Hippocampal formation (tissue), 2 donors: Measurements from ENCODE around the gene PROKR2.

ENCODE experiments used
- DNase-seq, 2 donors: peaks; one replicate each; lab custom pipeline; 2025; lab: John Stamatoyannopoulos, UW

The PROKR2 gene

DNA sequence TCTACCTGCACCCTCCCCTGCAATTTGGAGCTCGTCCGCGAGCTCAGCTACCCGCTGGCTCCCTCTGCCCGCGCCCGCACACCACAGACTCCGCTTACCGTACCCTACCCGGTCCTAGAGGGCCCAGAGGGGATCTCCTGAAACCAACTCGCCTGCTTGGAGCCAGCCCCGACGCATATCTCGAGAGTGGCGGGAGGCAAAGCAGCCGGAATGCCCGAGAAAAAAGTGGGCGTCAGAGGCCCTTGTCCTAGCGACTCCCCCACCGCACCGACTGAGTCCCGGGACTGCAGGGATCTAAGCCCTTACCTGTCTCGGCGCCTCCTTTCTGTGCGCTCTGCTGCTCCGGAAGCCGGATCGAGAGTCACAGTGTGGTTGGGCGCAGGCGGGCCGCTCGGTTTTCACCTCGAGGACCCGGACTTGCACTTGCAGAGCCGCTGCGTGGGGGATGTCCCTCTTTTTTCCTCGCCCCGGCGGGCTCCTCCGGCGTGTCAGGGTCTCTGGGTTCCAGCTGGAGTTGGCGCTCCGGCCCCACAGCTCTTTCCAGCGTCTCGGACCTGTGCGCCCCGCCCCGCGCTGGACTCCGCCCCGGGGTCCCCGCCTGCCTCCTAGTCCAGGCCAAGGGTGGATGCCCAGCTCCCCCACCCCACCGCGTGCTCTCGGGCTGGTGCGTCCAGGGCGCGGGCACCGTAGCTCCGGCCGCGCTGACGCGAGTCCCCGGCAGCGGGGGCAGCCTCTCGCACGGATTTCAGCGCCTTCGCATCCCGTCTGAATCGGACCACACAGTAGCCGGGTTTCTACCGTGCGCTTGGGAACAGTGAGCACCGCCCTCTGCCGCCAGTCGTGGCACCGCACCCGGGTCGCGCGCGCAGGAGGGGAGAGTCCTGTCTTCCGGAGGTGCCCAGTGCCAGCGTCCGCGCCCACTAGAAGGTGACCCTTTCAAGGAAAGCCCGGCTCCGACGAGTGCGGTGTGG lies at the start of gene PROKR2:
Gene PROKR2, minus strand, starts transcription at position 767 of the 971 bp plus-strand sequence. CDS start 2,585 bp downstream, outside the sequence.
- DNase-seq, result no peak

DNA sequence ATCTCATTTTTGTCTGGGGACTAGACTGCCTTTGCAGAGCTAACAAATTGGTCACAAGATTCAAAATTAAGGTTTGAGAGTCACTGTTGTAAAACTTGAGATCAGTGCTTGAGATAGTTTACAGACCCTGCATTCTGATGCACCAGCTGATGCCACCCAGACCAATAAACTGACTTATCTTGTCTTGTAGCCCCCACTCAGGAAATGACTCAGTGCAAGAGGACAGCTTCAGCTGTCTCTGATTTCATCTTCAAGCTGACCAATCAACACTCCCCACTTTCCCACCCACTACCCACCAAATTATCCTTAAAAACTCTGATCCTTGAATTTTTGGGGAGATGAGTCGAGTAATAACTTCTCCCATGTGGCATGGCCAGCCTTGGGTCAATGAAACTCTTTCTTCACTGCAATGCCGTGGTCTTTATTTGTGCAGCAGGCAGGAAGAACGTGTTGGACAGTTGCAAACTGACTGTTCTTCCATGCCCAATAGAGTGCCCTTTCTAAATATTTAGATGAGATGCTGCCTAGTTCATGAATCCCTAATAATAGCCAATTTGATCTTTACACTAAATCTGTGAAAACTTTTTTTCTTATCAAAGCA lies 48.3 kb upstream of the PROKR2 start:
- DNase-seq, result no peak

DNA sequence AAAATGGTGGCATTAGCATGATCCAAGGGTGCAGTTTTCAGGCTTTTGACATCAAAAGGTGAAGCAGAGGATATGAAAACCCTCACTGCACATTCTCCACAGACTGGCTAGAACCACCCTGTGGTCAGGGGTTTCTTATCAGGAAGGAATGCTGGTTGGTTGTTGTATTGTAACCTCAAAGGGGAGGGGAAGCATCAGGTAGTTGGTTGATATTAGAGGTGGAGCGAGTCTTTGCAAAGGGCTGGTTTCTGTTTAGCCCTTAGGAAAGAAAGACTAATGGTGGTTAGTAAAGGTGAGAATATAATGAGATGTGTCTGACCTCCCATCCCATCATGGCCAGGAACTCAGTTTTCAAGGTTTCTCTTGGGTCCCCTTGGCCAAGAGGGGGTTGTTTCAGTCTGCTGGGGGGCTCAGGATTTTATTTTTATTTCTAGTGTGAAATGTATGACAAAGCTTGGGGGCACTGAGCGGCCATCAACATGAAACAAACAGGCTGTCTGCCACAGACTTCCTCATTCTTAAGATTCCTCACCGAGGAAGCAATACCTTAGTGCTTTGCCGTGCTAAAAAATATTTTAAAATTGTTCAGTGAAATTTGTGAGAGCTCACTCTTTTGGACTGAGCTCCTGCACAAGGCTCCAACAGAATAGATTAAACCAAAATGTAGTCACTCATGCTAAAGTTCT lies 47.5 kb upstream of the PROKR2 start:
- DNase-seq, result no peak

DNA sequence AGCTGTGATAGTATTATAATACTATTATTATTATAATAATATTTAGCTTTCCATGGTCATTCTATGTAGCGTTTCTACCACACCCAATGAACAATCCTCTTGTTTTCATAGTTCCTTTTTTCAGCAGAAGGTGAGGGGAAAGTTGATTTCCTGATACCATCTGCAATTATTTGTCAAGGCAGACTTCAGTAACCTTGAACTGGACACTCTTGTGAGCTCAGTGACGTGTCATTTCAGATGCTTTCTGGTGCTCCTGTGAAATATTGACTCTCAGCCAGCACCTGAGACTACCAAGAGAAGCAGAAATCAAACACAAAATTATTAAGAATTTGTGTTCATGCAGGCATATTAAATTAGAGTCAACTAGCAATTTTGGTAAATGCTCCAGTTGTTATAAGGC lies 46.0 kb upstream of the PROKR2 start:
- DNase-seq, result no peak

DNA sequence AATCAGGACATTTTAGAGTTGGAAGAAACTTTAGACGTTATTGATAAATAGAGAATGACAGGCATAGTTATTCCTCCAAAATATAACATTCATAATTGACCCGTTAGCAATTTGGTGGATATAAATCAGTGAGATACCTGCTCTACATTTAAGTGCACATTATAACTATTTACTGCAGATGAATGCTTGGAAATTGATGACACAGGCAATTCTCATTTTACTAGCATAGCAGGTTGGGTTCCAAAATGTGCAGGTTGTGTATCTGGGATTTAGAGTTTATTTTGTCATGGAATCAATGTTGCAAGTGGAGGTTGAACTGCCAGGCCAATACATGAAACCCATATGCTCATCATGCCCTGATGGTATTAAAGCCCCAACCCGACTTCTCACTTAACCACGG lies 44.4 kb upstream of the PROKR2 start:
- no peak for DNase-seq

DNA sequence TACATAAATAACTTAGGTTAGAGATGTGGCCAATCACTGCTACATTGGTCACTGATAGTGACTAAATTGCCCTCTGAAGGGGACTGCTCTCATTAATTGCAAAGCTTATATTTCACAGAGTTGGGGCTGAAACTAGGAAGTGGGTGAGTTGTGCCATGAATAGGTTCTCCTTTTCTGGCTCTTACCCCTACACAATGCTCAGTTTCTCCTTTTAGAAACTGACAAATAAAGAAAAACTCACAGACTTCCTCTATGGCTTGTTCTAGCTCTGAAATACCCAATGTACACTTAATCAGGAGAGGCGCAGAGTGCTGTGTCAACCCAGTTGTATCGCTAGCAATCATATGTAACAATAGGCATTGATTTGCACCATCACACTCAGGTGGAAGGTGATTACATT lies 41.2 kb upstream of the PROKR2 start:
- peak in 1 of 2 donors; percentile 13 for DNase-seq

DNA sequence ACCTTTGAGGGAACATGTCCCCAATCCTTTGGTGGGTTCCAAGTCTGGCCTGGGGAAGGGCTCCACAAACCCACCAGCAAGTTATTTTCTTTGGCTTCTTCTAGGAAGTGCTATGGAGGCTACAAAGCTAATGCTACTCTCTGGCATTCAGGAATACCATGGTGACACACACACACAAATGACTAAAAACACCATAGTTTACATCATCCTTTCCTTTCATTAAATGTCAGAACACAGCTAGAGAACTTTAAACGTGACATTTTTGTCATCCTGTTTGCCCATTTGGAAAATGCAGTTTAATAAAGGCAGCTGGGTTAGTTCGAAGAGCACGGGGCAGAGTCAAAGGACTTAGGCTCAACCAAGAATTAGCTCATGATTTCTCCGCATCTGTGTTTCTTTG lies 40.2 kb upstream of the PROKR2 start:
- no peak for DNase-seq

DNA sequence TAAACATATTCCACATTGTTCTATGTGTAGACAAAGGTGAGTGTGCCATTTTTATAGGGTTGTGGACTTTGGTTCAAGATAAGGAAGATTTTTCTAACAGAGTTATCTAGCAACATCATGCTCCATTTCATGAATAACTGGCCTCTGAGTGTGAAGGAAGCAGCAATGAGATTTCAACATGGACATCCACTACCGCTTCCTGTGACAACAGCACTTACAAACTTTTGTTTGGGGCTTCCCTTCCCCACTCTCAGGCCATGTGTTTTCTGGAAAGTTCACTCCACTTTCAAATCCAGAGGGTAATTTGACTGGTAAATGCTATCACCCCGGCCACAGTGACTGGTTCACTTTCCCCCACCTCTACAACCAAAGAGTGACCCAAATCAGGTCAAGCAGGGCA lies 38.1 kb upstream of the PROKR2 start:
- DNase-seq, result no peak

DNA sequence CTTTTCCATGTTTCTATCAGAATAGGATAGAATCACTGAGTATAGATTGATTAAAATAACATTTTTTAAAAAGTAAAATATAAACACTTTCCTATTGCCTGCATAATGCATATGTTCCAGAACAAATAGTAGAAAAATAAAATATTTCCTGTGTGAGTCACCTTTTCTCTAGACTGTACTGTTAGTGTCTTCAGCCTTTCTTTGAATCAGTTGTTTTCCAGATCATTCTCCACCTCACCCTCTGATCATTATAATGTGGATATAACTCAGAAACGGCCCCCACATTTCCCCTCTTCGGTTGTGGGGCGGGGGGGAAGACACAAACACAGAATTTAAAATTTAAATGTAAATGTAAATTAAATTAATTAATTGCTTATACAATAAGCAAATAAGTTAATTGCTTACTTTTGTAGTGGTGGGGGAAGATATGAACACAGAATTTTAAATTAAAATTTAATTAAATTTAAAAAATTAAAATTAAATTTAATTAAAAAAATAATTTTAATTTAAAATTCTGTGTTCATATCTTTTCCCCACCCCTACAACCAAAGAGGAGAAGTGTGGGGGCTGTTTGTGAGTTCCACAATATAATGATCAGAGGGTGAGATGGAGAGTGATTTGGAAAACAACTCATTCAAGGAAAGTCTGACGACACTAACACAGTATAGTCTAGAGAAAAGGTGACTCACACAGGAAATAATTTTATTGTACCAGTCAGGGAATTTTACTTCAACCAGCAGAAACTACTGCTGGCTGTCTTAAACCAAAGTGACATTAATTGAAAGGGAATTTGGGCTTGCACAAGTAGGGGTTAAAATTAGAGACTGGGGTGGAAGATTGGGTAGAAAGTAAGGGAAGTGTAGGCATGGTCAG lies 37.1 kb upstream of the PROKR2 start:
- DNase-seq, result no peak

DNA sequence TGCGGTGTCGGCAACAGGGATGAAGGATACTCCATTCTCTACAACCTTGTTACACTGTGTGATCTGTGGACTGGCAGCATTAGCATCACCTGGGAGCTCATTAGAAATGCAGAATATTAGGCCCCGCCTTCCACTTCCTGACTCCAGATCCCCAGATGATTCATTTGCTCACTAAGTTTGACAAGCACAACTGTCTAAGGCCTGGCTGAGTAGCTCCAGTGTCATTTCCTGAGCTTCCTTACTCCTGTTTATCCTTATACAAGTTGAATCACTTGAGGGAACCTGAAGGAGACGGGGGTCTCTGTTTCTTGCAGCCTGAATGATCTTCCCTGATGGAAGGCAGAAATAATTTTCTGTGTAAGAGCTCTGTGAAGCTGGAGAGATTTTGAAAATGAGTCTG lies 32.7 kb upstream of the PROKR2 start:
- DNase-seq, result no peak

DNA sequence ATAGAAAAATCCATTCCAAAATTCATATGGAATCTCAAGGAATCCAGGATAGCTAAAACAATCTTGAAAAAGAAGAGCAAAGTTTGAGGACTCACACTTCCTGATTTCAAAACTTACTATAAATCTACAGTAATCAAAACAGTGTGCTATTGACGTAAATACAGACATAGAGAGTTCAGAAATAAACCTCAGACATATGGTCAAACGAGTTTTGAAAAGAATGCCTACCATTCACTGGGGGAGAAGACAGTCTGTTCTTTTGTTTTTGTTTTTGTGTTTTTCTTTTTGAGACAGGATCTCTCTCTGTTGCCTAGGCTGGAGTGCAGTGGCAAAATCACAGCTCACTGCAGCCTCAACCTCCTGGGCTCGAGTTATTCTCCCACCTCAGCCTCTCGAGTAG lies 25.3 kb upstream of the PROKR2 start:
- no peak for DNase-seq

DNA sequence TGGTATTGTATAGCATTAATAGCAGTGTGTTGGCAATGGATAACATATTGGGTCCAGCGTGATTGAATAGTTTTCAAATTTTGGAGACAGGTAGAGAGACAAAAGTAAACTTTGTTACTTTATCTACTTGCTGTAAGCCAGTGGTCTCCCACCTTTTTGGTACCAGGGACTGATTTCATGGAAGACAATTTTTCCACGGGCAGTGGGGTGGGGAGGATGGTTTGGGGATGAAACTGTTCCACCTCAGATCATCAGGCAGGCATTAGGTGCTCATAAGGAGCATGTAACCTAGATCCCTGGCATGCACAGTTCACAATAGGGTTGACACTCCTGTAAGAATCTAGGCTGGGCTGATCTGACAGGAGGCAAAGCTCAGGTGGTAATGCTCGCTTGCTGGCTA lies 14.6 kb upstream of the PROKR2 start:
- DNase-seq, result no peak

DNA sequence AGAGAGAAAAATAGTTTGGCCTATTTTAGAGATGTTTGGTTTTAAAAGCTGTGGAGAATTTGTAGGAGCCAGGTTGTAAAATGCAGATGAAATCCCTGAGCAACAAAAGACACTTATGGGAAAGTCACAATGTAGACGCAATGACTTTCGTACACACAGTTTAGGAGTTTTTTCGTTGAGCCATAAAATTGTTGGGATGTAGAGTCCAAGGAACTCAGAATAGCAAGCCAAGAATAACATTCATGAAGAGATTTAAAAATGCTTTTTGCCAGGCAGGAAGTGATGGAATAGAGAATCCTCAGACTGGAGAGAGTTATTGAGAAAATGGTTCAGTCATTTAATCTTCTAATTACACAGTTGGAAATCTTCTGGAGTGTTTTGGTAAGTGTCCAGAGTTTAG lies 11.5 kb upstream of the PROKR2 start:
- DNase-seq, result no peak

DNA sequence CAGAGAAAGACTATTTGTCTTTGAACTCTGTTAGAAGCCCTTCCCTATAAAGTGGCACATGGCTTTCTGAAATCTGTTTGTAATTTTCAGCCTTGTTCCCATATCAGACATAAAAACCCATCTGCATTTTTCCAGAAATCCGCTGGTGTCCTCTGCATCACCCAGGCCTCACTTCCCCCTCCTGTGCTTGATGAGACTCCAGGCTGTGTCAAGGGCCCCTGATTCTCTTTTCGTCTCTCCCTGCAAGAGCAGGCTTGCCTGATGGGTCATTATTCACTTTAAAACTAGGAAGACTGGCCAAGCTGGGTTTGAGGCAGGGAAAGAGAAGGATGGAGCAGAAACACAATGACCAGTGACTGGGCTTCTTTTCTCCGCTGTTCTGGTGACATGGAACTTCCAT lies 10.6 kb upstream of the PROKR2 start:
- DNase-seq, result no peak

DNA sequence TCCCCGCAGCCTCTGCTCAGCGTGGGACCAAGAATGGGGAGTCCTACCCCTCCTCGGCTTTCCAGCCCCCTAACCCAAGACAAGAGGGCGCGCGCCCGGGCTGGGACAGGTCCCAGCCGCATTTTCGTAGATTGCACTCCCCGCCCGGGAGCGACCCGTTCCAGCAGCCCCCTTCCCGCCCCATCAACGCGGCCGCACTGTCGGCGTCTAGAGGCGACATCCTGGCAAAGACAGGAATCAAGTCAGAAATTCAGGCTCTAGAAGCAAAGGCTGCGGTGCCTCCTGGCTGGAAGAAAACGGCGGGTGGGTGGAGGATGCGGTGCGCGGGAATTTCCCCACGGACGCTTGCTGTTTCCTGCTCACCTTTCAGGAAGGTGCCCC lies 957 bp downstream of the PROKR2 start:
- no peak for DNase-seq

DNA sequence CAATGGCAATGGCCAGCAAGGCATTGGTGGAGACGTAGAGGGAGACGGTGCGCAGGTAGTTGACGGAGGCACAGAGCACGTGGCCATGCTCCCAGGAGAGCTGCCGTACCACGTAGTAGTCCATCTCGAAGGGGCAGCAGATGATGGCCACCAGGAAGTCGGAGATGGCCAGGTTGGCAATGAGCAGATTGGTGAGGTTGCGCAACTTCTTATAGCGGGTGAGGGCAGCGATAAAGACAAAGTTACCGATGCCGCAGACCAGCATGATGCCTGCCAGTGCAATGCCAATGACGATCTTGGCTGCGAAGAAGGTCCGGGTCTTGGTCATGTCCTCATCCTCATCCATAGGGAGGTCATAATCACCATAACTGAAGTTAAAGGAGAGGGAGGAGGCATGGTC lies 2.8 kb downstream of the PROKR2 start:
- DNase-seq, result no peak

DNA sequence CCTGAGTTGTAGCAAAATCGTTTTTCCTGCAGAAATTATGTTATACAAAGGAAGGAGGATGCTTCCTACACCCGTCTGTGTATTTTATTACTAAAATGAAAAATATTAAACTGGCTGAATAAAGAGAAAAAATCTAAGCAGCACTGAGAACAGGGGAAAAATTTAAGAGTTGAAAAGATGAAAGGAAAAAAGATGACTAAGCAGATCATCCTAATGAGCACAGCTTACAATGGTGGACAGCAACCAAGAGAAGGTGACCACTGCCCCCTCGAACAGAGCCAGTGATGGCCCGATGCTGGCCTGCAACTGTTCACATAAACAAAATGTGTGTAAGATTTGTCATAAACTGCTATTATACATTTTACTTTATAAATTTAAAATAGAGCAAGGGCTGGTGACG lies 4.2 kb downstream of the PROKR2 start:
- DNase-seq, result no peak

DNA sequence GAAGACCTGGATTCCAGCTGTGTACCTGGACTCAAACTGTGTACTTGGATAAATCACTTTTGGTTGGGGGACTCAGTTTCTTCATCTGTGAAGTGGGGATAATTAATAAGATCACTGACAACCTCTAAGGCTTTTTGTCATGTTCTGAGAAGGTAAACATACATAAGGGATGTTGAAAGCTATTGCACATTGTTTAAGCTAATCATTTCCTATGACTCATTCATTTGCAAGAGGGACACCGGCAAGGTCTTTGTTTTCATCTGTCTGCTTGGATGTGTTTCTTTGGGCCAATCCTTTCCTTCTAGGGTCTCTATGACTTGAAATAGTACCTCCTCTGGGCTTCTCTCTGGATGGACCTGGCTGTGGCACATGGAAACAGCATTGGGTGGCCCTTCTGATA lies 6.8 kb downstream of the PROKR2 start:
- DNase-seq, result no peak

DNA sequence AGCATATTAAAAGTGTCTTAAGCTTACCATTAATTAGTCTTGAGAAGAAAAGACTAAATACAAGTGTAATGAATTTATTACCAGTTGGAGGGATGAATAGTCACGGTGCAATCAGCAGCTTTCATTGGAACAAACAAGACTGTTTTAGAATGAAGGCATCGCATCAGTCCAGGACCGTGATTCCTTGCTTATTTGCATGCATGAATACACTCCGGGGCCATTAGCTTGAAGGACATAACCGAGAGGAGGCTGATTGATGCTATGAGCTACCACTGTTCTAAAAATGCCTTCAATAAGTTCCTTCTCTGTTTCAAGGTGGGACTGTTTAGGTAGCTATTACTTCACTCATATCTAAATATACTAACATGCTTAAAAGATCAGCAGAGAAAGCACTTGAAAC lies 17.9 kb downstream of the PROKR2 start:
- no peak for DNase-seq

DNA sequence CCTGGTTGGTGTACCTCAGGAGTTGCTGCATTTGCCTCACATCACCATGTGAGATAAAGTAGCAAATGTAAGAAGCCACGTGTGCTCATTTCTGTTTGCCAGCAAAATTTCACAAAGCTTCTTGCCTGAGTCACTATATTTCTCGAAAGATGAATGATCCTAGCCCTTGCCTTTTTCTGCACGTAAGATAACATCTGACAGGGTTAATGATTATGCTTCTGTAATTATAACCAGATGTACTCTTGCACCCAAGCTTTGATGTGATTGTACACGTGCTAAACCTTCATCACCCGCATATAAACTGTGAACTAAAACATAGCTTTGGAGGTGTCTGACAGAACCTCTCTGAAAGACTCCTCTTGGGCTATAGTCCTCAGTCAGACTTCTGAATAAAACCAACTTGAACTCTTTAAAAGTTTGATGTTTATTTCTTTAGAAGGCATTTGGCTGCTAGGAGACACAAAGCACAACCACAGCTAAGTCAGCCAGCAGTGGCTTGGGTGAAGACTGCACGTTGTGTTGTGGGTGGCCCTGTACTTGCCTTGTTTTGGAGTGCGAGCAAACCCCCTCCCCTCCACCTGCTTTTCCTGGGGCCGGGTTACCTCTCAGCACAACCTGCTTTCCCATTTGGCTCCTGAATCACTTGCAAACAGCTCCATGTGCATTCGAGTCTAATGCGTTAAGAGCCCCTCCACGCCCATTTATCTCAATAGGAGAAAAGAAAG lies 19.3 kb downstream of the PROKR2 start:
- no peak for DNase-seq

DNA sequence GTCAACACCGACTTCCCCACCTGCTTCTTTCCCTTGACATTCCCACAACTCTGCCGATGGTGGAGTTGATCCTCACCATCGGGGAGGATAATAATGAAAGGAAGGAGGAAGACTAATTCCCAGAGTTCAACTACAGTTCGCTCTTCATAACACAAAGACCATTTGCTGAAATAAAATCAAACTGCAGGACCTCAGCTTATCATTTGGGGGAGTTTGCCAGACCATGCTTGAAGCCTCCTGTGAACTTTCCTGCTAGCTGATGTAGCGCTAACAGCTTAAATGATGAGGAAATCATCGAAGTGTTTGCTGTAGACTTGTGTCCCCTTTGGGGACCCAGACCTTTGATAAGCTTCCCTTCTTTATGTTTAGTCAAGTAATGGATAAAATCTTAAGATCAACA lies 26.2 kb downstream of the PROKR2 start:
- no peak for DNase-seq
